ENCODE results near the gene CDH7.

CDH7 gene

DNA sequence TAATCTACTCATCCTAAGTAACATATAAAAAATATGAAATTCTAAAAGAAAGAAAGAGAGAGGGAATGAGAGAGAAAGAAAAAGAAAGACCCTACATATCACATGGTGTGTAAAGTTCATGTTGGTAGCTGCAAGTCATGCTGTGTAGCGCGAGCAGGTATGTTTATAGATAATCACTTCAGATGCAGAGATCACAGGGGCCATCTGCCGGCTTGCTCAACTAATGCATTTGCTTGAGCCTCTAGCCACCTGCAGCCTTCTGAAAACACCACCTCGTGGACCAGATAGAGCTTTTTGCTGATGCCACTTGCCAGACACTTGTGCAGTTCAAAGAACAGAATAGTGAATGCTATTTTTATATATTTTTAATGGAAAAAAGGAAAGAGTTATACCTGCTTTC, 37.6 kb downstream of the CDH7 start:
- Histone ChIP-seq H3K9ac (ENCODE audit: low read length) (peak overlapping the region; percentile 54), H3K4me3 (ENCODE audit: low read length) (peak overlapping the region; percentile 41), H3K4me1 (ENCODE audit: low read length) (peaks cover 23% of the 10 kb centered on the region), H3K27ac (ENCODE audit: low read length) (peak overlapping the region; percentile 78), H2AFZ (ENCODE audit: low read depth, low read length) (peak overlapping the region; percentile 39), H3K4me2 (ENCODE audit: low read length) (peak overlapping the region; percentile 70), H3K9me3 (ENCODE audit: insufficient read depth, low read length) (no peaks in the 10 kb centered on the region), H3K79me2 (ENCODE audit: low read length) (no peaks in the 10 kb centered on the region), H3K27me3 (ENCODE audit: low read depth, low read length) (no peaks in the 10 kb centered on the region), H4K20me1 (ENCODE audit: insufficient read depth, low read length) (no peaks in the 10 kb centered on the region), H3K36me3 (replicated peaks; ENCODE audit: low read depth, low read length) (no peaks in the 10 kb centered on the region)
- TF ChIP-seq, protein P1, sequence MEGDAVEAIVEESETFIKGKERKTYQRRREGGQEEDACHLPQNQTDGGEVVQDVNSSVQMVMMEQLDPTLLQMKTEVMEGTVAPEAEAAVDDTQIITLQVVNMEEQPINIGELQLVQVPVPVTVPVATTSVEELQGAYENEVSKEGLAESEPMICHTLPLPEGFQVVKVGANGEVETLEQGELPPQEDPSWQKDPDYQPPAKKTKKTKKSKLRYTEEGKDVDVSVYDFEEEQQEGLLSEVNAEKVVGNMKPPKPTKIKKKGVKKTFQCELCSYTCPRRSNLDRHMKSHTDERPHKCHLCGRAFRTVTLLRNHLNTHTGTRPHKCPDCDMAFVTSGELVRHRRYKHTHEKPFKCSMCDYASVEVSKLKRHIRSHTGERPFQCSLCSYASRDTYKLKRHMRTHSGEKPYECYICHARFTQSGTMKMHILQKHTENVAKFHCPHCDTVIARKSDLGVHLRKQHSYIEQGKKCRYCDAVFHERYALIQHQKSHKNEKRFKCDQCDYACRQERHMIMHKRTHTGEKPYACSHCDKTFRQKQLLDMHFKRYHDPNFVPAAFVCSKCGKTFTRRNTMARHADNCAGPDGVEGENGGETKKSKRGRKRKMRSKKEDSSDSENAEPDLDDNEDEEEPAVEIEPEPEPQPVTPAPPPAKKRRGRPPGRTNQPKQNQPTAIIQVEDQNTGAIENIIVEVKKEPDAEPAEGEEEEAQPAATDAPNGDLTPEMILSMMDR (IDR thresholded peaks at IDR 0.05; ENCODE audit: low read depth, low read length): peak; percentile 97
- TF ChIP-seq EZH2phosphoT487 (IDR thresholded peaks at IDR 0.05; ENCODE audit: low read depth): no peak

DNA sequence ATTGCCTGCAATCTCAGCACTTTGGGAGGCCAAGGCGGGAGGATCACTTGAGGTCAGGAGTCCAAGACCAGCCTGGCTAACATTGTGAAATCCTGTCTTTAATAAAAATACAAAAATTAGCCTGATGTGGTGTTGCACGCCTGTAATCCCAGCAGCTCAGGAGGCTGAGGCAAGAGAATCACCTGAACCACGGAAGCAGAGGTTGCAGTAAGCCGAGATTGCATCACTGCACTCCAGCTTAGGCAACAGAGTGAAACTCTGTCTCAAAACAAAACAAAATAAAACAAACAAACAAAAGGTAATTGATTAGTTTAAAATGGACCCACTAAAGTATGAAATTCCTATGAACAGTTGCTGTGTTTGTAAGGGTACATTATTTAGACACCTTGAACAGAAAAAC, 39.8 kb downstream of the CDH7 start:
- no peak overlapping the region for H3K27ac ChIP-seq (ENCODE audit: low read length)
- peaks cover 23% of the 10 kb centered on the region for H3K4me1 ChIP-seq (ENCODE audit: low read length)
- no peaks in the 10 kb centered on the region for H3K27me3 ChIP-seq (ENCODE audit: low read depth, low read length)
- H3K79me2 ChIP-seq (ENCODE audit: low read length): no peaks in the 10 kb centered on the region
- no peak for TF ChIP-seq EZH2phosphoT487 (IDR thresholded peaks at IDR 0.05; ENCODE audit: low read depth)
- TF ChIP-seq, protein P1 (IDR thresholded peaks at IDR 0.05; ENCODE audit: low read depth, low read length): no peak
- H4K20me1 ChIP-seq (ENCODE audit: insufficient read depth, low read length): no peaks in the 10 kb centered on the region
- H3K4me3 ChIP-seq (ENCODE audit: low read length): no peak overlapping the region
- H2AFZ ChIP-seq (ENCODE audit: low read depth, low read length): no peak overlapping the region; the same call in 1 of the 2 replicates
- H3K36me3 ChIP-seq (replicated peaks; ENCODE audit: low read depth, low read length): no peaks in the 10 kb centered on the region
- no peak overlapping the region for H3K9ac ChIP-seq (ENCODE audit: low read length)
- no peak overlapping the region for H3K4me2 ChIP-seq (ENCODE audit: low read length)
- H3K9me3 ChIP-seq (ENCODE audit: insufficient read depth, low read length): no peaks in the 10 kb centered on the region

GRCh38 chr18:65791719-65792118, 40.9 kb downstream of the CDH7 start:
- Histone ChIP-seq H3K27me3 (ENCODE audit: low read depth, low read length) (no peaks in the 10 kb centered on the region), H4K20me1 (ENCODE audit: insufficient read depth, low read length) (no peaks in the 10 kb centered on the region), H3K36me3 (replicated peaks; ENCODE audit: low read depth, low read length) (no peaks in the 10 kb centered on the region), H3K4me1 (ENCODE audit: low read length) (peaks cover 19% of the 10 kb centered on the region), H3K4me3 (ENCODE audit: low read length) (no peak overlapping the region), H3K27ac (ENCODE audit: low read length) (no peak overlapping the region), H3K79me2 (ENCODE audit: low read length) (no peaks in the 10 kb centered on the region), H2AFZ (ENCODE audit: low read depth, low read length) (no peak overlapping the region), H3K9ac (ENCODE audit: low read length) (no peak overlapping the region), H3K4me2 (ENCODE audit: low read length) (no peak overlapping the region), H3K9me3 (ENCODE audit: insufficient read depth, low read length) (no peaks in the 10 kb centered on the region)
- TF ChIP-seq EZH2phosphoT487 (IDR thresholded peaks at IDR 0.05; ENCODE audit: low read depth): no peak
- TF ChIP-seq, protein P1 (IDR thresholded peaks at IDR 0.05; ENCODE audit: low read depth, low read length): no peak

DNA sequence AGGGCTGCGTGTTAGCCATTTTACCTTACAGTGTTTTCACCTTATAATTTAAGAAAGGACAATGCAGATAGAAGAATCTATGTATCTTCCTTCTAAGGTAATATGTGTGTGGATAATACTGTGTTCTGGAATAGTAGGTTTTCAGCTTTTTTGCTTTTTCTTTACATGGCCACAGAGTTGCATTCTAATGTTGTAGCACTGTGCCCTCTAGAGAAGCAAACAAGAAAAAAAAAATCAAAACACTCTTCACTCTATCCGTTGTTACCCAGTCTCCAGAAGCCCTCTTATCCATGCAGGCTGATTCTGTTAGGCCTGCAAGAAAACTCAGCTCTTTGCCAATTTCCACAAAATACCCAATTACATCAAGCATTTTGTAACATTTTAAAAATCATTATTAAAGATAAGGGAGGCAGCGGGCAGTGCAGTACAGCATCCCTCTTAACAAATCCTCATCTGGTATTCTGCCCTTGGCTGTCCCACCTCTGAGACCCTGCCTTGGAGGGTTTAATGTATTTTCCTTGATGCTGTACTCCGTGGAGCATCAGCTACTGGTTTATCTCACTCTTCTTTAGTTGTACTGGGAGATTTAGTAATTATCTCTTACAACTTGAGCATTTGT, 41.8 kb downstream of the CDH7 start:
- peaks cover 10% of the 10 kb centered on the region for H3K4me1 ChIP-seq (ENCODE audit: low read length)
- H2AFZ ChIP-seq (ENCODE audit: low read depth, low read length): peak overlapping the region; percentile 19; the same call in 1 of the 2 replicates
- no peaks in the 10 kb centered on the region for H3K9me3 ChIP-seq (ENCODE audit: insufficient read depth, low read length)
- H3K27me3 ChIP-seq (ENCODE audit: low read depth, low read length): no peaks in the 10 kb centered on the region
- no peaks in the 10 kb centered on the region for H3K36me3 ChIP-seq (replicated peaks; ENCODE audit: low read depth, low read length)
- H3K4me2 ChIP-seq (ENCODE audit: low read length): no peak overlapping the region
- H3K27ac ChIP-seq (ENCODE audit: low read length): no peak overlapping the region
- no peak for TF ChIP-seq EZH2phosphoT487 (IDR thresholded peaks at IDR 0.05; ENCODE audit: low read depth)
- TF ChIP-seq, protein P1 (IDR thresholded peaks at IDR 0.05; ENCODE audit: low read depth, low read length): peak; percentile 28; the same call in 1 of the 2 replicates
- no peak overlapping the region for H3K9ac ChIP-seq (ENCODE audit: low read length)
- H3K4me3 ChIP-seq (ENCODE audit: low read length): no peak overlapping the region
- H3K79me2 ChIP-seq (ENCODE audit: low read length): no peaks in the 10 kb centered on the region
- no peaks in the 10 kb centered on the region for H4K20me1 ChIP-seq (ENCODE audit: insufficient read depth, low read length)
